AG04449 (cell line): ENCODE measurements around the gene METTL18.

Experiments used
- CTCF ChIA-PET: fragments of 350-600 bp; formaldehyde crosslinking; extraction: SDS; loops from one replicate; lab custom pipeline; 2021; ENCODE audit warnings: antibody characterized with exemption; lab: Yijun Ruan, JAX
- POLR2A ChIA-PET: fragments of 400-600, 350-600 bp; formaldehyde crosslinking; extraction: SDS; loops from one replicate; lab custom pipeline; 2020; ENCODE audit warnings: antibody characterized with exemption, inconsistent platforms; lab: Yijun Ruan, JAX
- DNase-seq: peaks from one replicate; pipeline ENCODE4 v3.0.0-alpha.2; 2010; ENCODE audit warnings: low read depth, low spot score
- H3K4me3 ChIP-seq: 2 replicates; pipeline ENCODE4 v1.5.1; 2011; ENCODE audit warnings: low read depth, mild to moderate bottlenecking, control low read depth, low read length
- CTCF ChIP-seq: IDR thresholded peaks from one replicate; pipeline ENCODE4 v1.5.1; 2011; ENCODE audit warnings: mild to moderate bottlenecking, moderate library complexity, low read length, control low read depth, inconsistent platforms; ENCODE audit not compliant: insufficient read depth; ENCODE audit errors: missing control alignments

The METTL18 gene

GRCh38 chr1:169784102-169784501, 10.6 kb downstream of the METTL18 start:
- TF ChIP-seq CTCF, result no peak
- POLR2A ChIA-PET, result no interaction called here
- CTCF ChIA-PET, result no interaction called here
- no peak for DNase-seq
- no peak overlapping the region for H3K4me3 ChIP-seq

GRCh38 chr1:169782596-169782995, 12.1 kb downstream of the METTL18 start:
- ChIA-PET POLR2A (no interaction called here), CTCF (no interaction called here)
- TF ChIP-seq CTCF, result no peak
- no peak overlapping the region for H3K4me3 ChIP-seq
- no peak for DNase-seq

- no peak overlapping the region for H3K4me3 ChIP-seq
- TF ChIP-seq CTCF, result no peak
- ChIA-PET CTCF (no interaction called here), POLR2A (no interaction called here)
- no peak for DNase-seq
These were observed 14.7 kb downstream of the METTL18 start for GRCh38 chr1:169779970-169780369.

GRCh38 chr1:169779150-169779549, 15.6 kb downstream of the METTL18 start:
- TF ChIP-seq CTCF, result no peak
- no peak overlapping the region for H3K4me3 ChIP-seq
- ChIA-PET POLR2A (no interaction called here), CTCF (no interaction called here)
- no peak for DNase-seq

GRCh38 chr1:169776440-169776839, 18.3 kb downstream of the METTL18 start:
- DNase-seq, result no peak
- H3K4me3 ChIP-seq, result no peak overlapping the region
- ChIA-PET CTCF (no interaction called here), POLR2A (interaction anchor here (1.0 kb wide), 1 partner anchor 290 kb away, joined by 3 read pairs; the partner anchor contains the start of gene SLC19A2)
- no peak for TF ChIP-seq CTCF

- DNase-seq, result no peak
- ChIA-PET CTCF (no interaction called here), POLR2A (no interaction called here)
- no peak for TF ChIP-seq CTCF
- H3K4me3 ChIP-seq, result no peak overlapping the region
These were observed 26.5 kb downstream of the METTL18 start for GRCh38 chr1:169768161-169768560.
